ENCODE data around the gene HOXC6.
"Not testable (repeated sequence)": the region's sequence is repeated elsewhere in the genome, so short reads cannot be mapped to it uniquely, and the experiment has no call there.

HOXC6 gene

DNA sequence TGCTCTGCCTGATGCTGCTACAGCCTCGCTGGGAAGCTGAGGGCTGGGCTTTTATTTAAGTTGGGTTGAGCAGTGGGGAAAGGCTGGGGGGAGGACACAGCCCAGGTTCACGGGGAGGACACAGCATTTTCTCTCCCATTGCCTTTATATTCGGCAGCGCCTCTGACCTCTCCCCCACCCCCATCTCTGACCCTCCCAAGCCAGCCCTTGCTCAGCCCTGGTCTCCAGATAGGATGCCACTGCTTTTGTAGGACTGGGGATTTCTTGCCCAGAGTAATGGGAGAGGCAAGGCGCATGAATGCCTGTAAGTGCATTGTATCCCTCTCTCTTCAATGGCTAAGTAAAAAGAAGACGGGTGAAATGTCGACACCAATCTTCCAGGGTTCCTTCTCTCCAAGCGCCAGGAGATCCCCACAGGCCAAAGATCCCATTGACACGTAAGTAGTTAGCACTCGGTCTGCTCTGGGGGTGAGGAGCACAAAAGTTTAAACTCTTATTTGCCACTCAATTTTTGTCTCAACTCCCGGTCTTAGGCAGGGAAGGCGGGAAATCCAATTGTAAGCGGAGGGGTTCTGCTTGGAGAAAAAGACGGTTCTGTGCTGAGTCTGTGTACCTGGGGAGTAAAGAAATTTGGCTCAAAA, 30.0 kb downstream of the HOXC6 start:
- DNase-seq: no peak

DNA sequence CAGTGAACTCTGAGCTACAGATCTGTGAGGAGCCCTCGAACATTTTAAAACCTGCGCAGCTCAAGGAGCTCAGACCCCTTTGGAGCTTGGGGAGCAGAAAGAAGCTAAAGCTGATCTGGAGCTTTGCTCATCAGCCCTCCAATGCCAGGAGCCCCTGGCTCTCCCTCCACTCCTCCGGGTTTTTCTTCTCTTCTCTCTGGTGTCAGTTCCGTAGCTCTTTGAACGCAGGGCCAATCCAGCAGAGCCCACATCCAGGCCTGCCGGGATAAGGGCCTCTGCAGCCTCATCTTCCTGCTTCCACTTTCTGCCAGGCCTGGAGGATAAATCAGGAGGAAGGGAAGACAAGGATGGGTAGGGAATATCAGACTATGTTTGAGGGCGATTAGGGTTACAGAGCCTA, 31.4 kb downstream of the HOXC6 start:
- DNase-seq: no peak

DNA sequence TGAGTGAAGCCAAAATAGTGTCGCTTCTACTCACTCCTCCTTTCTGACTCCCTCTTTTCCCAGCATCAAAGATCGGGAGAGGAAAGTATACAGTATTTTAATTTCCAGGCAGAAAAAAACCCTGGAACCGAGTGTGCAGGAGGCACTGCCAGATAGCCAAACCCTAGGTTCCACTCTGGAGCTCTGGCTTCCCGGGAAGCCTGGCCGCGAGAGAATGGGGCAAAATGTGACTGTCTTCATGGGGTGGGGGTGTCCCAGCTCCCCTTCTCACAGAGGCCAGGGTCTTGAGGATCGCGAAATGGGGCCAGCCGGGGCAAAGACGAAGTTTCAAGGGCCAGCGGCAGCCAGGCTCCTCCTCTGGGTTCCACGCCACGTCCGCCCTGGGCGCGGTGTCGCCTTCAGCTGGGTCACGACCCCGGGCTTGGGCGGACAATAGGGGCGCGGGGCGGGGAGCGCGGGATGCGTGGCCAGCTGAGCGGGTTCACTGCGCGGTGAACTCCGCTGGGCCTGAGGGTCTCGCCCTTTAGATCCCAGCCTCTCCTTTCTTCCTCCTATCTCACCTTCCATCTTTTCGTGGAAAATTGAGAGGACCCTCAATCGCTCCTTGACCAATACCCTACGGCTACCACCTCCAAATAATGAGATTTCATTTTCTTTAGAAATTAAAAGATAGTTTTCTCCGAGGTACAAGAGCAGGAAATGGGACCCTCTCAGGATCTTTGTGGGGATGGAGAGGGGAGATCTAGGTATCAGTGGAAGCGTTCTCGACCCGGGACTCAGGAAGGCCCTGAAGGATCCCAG, 32.1 kb downstream of the HOXC6 start:
- DNase-seq: no peak

DNA sequence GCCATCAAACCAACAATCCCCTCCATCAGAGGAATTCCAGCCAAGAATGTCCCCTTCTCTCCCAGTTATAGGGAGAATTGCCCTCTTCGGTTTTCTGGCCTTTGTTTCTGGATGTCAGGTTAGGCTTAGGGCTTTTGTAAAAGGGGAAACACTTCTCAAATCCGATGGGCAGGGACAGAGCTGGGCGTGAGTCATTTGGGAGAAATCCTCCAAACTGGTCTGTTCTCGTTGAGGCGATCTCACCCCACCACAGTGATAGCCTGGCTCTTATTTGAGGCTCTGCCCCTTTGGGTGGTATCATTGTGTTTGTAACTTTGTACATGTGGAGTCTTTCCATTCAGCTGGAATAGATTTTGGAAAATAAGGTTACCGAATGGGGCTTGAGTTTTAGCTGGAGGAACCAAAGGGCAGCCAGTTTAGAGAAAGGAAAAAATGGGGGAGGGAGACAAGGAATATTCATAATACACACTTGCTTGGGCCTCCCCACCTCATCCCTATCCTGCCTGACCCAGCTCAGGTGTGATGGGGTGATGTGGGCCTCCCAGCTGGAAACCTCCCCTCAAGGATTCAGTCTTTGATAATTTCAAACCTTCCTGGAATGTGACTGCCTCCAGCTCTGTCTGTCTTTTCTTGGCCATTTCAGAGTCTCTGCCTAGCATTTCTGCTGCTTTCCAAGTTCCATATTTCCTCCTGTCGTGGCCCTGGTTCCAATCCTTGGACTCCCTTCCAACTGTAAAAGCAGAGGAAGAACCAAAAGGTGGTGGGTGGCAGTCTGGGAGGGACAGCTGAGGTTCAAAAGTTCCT, 32.9 kb downstream of the HOXC6 start:
- DNase-seq: no peak

DNA sequence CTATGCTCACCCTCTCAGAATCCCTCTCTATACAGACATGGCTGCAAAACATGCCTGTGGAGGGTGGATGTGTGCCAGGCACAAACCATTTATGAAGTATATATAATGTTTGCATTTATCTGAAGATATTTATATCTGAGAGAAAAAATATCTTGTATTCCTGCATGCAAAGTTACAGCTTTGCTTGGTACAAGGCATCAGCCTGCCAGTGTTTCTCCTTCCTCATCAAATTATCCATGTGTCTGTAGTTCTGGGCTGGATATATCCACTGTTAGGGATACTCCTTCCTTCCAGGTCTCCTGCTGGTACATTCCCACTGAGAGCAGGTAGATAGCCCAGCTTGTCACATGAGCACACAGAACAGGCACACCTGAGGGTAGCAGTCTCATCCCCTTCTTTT, 37.4 kb downstream of the HOXC6 start:
- DNase-seq: no peak

DNA sequence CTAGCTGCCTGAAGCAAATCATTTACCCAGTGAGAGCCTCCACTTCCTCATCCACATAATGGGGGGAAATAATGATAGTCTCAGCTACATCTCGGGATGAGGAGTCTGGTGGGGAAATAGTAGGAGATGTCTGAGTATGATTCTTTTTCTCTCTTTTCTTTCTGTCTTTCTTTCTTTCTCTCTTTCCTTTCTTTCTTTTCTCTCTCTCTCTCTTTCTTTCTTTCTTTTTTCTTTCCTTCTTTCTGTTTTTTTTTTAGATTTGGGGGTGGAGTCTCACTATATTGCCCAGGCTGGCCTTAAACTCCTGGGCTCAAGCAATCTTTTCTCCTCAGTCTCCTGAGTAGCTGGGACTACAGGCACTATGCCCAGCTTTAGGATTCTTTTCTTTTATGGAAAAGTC, 38.2 kb downstream of the HOXC6 start:
- no peak for DNase-seq

DNA sequence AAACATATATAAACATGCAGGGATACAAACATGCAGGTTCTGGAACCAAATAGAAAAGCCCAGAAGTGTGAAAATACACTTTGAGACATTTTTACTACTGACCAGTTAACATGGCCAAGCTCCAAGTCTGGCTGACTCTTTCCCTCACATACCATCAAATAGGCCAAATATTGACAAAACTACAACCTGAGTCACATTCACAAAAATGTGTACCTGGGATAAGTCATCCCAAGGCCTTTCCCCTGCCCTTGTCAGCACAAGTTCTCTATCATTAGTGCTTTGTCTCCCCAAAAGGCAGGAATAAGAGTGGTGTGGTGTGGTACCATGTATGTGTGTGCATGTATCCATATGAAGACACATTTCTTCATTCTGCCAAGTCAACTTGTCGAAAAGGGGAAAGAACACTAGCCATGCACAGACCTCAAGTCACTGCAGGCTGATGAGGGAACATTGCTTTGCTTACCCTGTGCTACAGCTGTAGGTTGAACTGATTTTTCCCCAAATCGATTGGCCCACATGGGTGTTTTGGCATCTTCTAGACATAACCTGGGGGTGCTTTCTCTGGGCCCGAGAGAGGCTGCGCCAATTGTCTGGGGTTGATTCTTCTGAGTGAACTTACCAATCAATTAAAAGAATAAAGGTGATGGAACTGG, 40.3 kb downstream of the HOXC6 start:
- no peak for DNase-seq

DNA sequence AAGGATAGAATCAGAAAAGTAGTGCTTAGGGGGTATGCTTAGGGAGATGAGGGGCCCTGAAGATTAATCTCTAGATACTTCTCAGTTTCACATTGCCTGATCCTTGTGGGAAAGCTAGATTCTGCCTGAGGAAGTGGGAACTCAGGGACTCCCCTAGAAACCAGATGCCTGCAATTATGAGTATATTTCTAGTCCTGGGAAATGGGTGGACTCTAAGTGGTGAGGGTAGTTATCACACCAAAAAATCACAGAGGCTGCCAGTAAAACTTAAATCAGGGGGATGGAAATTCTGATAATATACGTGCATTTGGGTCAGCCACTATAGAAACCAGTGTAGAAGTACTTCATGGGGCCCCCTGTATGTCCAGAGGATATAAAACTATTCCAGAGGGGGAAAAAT, 43.7 kb downstream of the HOXC6 start:
- no peak for DNase-seq

DNA sequence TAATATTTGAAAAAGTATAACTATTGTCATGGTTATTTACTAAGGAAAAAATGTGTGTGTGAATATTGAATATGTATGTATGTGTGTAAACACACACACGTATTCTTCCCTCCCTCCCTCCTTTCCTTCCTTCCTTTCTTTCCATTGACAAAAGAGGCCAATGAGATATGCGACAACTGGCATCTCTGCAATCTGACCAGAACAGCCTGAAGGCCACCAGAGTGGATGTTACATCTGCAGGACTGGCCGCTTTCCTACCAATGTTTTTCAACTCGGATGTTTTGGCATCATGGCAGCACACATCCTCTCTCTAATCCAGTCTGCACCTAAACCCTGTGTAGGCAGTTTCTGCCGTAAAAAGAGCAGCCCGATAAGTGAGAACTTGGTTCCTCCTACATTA, 46.1 kb downstream of the HOXC6 start:
- no peak for DNase-seq

DNA sequence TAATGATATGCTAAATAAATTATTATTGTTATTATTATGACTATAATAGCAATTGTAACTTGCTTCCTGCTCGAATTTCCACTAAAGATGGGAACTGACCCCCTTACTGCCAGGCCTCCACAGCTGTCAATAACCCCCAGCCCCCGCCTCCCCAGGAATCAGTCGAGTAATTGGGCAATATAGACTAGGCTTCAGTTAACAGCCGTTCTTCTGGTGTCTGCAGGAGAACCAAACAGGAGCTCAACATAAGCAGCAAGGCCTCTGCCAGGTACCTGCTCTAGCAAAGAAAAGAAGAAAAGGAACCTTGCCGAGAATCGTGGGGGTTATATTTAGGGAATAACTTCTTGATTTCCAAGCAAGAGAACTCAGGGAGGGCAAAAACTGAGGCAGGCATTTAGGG, 47.2 kb downstream of the HOXC6 start:
- no peak for DNase-seq

DNA sequence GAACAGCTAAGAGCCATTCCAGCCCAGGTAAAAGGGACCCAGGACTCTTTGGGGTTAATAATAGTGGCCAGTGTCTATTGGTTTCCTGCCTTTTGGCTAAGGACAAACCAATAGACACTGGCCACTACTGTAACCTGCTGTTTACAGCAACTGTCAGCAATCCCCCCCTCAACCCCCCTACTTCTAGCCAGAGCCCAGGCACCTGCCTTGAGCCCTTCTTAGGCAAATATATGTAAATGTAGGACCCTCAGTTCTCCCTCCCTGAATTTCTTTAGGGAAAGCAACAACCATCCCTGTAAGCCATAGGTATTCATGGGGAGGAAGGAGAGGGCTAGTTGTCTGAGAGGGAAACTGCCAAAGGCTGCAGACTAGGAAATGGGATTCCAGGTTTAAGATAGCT, 47.7 kb downstream of the HOXC6 start:
- no peak for DNase-seq

DNA sequence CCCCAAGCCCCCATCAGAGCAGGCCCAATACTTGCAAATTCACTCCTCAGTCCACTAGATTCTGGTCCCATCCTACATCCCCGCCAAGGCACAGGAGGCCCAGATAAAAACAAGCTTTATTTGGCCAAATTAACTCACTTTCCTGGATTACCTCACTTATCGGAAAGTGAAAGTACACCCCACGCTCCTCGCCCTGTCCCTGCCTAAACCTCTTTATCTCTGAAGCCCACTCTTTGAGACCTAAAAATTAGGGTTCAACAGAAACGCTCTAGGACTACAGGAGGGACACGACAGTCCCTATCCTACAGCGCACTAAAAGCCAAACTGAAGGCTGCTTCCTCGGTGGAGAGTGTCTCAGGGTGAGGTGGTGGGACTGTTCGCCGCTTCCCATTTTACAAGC, 49.6 kb downstream of the HOXC6 start:
- not testable (repeated sequence) for DNase-seq

DNA sequence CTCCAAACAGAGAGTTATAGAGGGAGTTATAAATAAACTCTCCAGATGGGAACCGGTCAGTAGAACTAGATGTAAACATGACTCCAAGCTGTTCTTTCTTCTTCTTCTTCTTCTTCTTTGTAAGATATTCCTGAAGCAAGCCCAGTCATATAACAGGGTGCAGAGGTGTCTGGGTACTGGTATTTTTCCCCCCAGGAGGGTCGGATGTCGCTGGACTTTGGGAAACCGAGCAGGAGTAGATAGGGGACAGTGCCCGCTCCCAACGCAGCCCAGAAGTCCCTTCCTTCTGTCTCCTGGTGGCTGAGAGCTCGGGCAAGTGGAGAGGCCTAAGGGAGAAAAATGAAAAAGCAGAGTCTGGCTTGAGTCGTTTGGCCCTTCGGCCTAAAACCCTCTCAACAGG, 50.9 kb downstream of the HOXC6 start:
- not testable (repeated sequence) for DNase-seq
